ENCODE data around the gene TNFSF12. TPM values are rescaled to one million over a fixed set of nuclear protein-coding genes. Genes with fewer than 3 reads are reported as not detected.

The TNFSF12 gene
- polyA plus RNA-seq, 2 of the 4 experiments (the other 2 are of a cell fraction) = 9.9 to 11.9 TPM

GRCh38 chr17:7589891-7590691, 41.2 kb downstream of the TNFSF12 start, which contains the start of gene SOX15:
TSS of gene SOX15 (minus strand) at chr17:7590094. CDS start at chr17:7589676, 418 bp downstream.
- POLR2A ChIA-PET = interaction anchor here (0.8 to 3.0 kb wide), 5 partner anchors 10 to 97 kb away, joined by 3 to 16 read pairs (median 10); partner anchors contain the start of genes CD68, SAT2 and TP53
- Histone ChIP-seq H3K4me1 (peaks cover 31% of the 10 kb centered on the region), H3K4me3 (no peak within 1 kb of the TSS), H3K27ac (peak within 1 kb of the TSS; percentile 50 to 78; a peak in 5 of 6 replicates), H3K4me2 (peak within 1 kb of the TSS; percentile 44), H3K9me3 (no peaks in the 10 kb centered on the region)
- no peak for FAIRE-seq
- CTCF ChIA-PET = interaction anchor here (0.6 to 12.1 kb wide), 23 partner anchors 11 to 234 kb away, joined by 3 to 184 read pairs (median 7); partner anchors contain the start of genes ATP1B2, CD68, DNAH2 and FXR2
- TF ChIP-seq ZSCAN20 (CRISPR knock-in tag; IDR thresholded peaks at IDR 0.05) = no peak
- TF ChIP-seq JUN (IDR thresholded peaks at IDR 0.05) = peak in 1 of 2 experiments; percentile 33; a peak in 2 of 5 replicates
- TF ChIP-seq BHLHE40 (IDR thresholded peaks at IDR 0.05; ENCODE audit: low read depth, low read length) = no peak
- TF ChIP-seq FOSL2 (IDR thresholded peaks at IDR 0.05) = no peak
- peak; percentile 23; the same call in 1 of the 2 replicates for TF ChIP-seq FOSL2 (CRISPR knock-in tag; IDR thresholded peaks at IDR 0.05)
- TF ChIP-seq ATOH8 (CRISPR knock-in tag; IDR thresholded peaks at IDR 0.05; ENCODE audit: low read depth) = no peak
- DNase-seq (ENCODE audit: low read depth in 1 of 2, low spot score in 1 of 2) = no peak
- ATAC-seq = peak; percentile 1 to 10; a peak in 1 of 6 replicates
- 68% methylated on average over 22 of the region's 24 CpGs for WGBS (ENCODE audit: missing lambda C conversion rate)

- Histone ChIP-seq H3K4me1 (peaks cover 31% of the 10 kb centered on the region), H3K27ac (peak overlapping the region; percentile 50 to 78; a peak in 5 of 6 replicates), H3K9me3 (no peaks in the 10 kb centered on the region), H3K4me2 (peak overlapping the region; percentile 44), H3K4me3 (no peak overlapping the region)
- FAIRE-seq = no peak
- TF ChIP-seq JUN (IDR thresholded peaks at IDR 0.05) (0 out of 5 replicates have a peak, but pooled peaks of 1 of the 2 experiments have one; percentile 26), MAX (IDR thresholded peaks at IDR 0.05) (peak; percentile 24; the same call in 1 of the 2 replicates), CBX8 (IDR thresholded peaks at IDR 0.05) (no peak), PBX3 (IDR thresholded peaks at IDR 0.05) (peak; percentile 34; the same call in 1 of the 2 replicates), FOSL2 (IDR thresholded peaks at IDR 0.05) (no peak), FOSL2 (CRISPR knock-in tag; IDR thresholded peaks at IDR 0.05) (no peak)
- DNase-seq (ENCODE audit: low read depth in 1 of 2, low spot score in 1 of 2) = peak; percentile 44 to 69
- CTCF ChIA-PET = interaction anchor here (1.3 to 12.1 kb wide), 7 partner anchors 13 to 235 kb away, joined by 3 to 184 read pairs (median 21); partner anchors contain the start of genes CD68, DNAH2, FXR2 and TP53
- POLR2A ChIA-PET = interaction anchor here (1.9 to 3.0 kb wide), 3 partner anchors 11 to 97 kb away, joined by 10 to 16 read pairs (median 12); partner anchors contain the start of genes CD68 and TP53
- peak; percentile 54 for ATAC-seq
- WGBS (ENCODE audit: missing lambda C conversion rate) = 62% methylated on average over 4 of the region's 4 CpGs
These were observed 41.9 kb downstream of the TNFSF12 start for GRCh38 chr17:7590743-7591142.

- WGBS (ENCODE audit: missing lambda C conversion rate) = 91% methylated on average over 5 of the region's 5 CpGs
- peak overlapping the region in 1 of 2 experiments; percentile 78; a peak in 4 of 6 replicates for H3K27ac ChIP-seq
- CTCF ChIA-PET = interaction anchor here (0.6 to 5.5 kb wide), 7 partner anchors 8 to 125 kb away, joined by 3 to 38 read pairs (median 5); partner anchors contain the start of genes CD68, MPDU1, TP53 and WRAP53
- TF ChIP-seq HOXB13 (CRISPR knock-in tag; IDR thresholded peaks at IDR 0.05; ENCODE audit: low read depth) (no peak), GATA3 (IDR thresholded peaks at IDR 0.05; ENCODE audit: borderline replicate concordance) (no peak), POLR2AphosphoS2 (conservative IDR thresholded peaks at IDR 0.05; ENCODE audit: low read length) (0 out of 2 replicates have a peak, but pooled peaks have one; percentile 44), EHF (CRISPR knock-in tag; IDR thresholded peaks at IDR 0.05) (no peak), SREBF2 (IDR thresholded peaks at IDR 0.05) (no peak)
- no peak for FAIRE-seq
- H3K9me3 ChIP-seq = no peaks in the 10 kb centered on the region
- DNase-seq (ENCODE audit: low read depth in 1 of 2, low spot score in 1 of 2) = no peak
- no peak overlapping the region for H3K4me3 ChIP-seq
- no peak for ATAC-seq
- POLR2A ChIA-PET = interaction anchor here (1.9 kb wide), 1 partner anchor 96 kb away, joined by 10 read pairs; the partner anchor contains the start of gene TP53
- no peak overlapping the region; the same call in 2 of the 3 replicates for H3K4me2 ChIP-seq
- H3K4me1 ChIP-seq = peaks cover 30% of the 10 kb centered on the region
These were observed 42.7 kb downstream of the TNFSF12 start for GRCh38 chr17:7591596-7591995.

All from A549 (cell line).